GM15510 (cell line): Measurements from ENCODE around the gene ACOX3.

ENCODE experiments used
- POLR2A ChIP-seq: IDR thresholded peaks from 3 replicates; pipeline ENCODE4 v1.6.1; 2011; ENCODE audit warnings: borderline replicate concordance; ENCODE audit not compliant: insufficient read length; ENCODE audit errors: extremely low read depth

ACOX3 gene

GRCh38 chr4:8472158-8472688 lies 31.7 kb upstream of the ACOX3 start:
- no peak for TF ChIP-seq POLR2A

GRCh38 chr4:8471211-8471875 lies 30.8 kb upstream of the ACOX3 start:
- no peak for TF ChIP-seq POLR2A

- TF ChIP-seq POLR2A: no peak
These were observed 30.0 kb upstream of the ACOX3 start for GRCh38 chr4:8470451-8471024.

GRCh38 chr4:8469550-8469949 lies 29.0 kb upstream of the ACOX3 start:
- TF ChIP-seq POLR2A: no peak

GRCh38 chr4:8468746-8469535 lies 28.4 kb upstream of the ACOX3 start:
- TF ChIP-seq POLR2A: no peak

- TF ChIP-seq POLR2A: no peak
These were observed 26.5 kb upstream of the ACOX3 start for GRCh38 chr4:8467016-8467415.

GRCh38 chr4:8465615-8466611 lies 25.4 kb upstream of the ACOX3 start:
- TF ChIP-seq POLR2A: no peak

- TF ChIP-seq POLR2A: no peak
These were observed 23.9 kb upstream of the ACOX3 start for GRCh38 chr4:8464381-8464780.

GRCh38 chr4:8463811-8464210 lies 23.3 kb upstream of the ACOX3 start:
- no peak for TF ChIP-seq POLR2A

GRCh38 chr4:8461616-8462015 lies 21.1 kb upstream of the ACOX3 start:
- no peak for TF ChIP-seq POLR2A

GRCh38 chr4:8461086-8461485 lies 20.6 kb upstream of the ACOX3 start:
- TF ChIP-seq POLR2A: no peak

- TF ChIP-seq POLR2A: no peak
These were observed 19.4 kb upstream of the ACOX3 start for GRCh38 chr4:8459867-8460445.

GRCh38 chr4:8457646-8458252 lies 17.2 kb upstream of the ACOX3 start:
- no peak for TF ChIP-seq POLR2A

- TF ChIP-seq POLR2A: no peak
These were observed 13.4 kb upstream of the ACOX3 start for GRCh38 chr4:8453957-8454356.
